HK-2 (cell line): Measurements from ENCODE around the gene NECTIN4.
"Not testable (repeated sequence)": the region's sequence is repeated elsewhere in the genome, so short reads cannot be mapped to it uniquely, and the experiment has no call there.

Experiments used
- DNase-seq: peaks from one replicate; pipeline ENCODE4 v3.0.0-alpha.2; 2018; ENCODE audit not compliant: unreplicated experiment

The NECTIN4 gene

GRCh38 chr1:161026954-161027353, 62.4 kb downstream of the NECTIN4 start:
- not testable (repeated sequence) for DNase-seq

- DNase-seq, result not testable (repeated sequence)
Measured at GRCh38 chr1:161022432-161022831, 66.9 kb downstream of the NECTIN4 start.

- DNase-seq, result no peak
Measured at GRCh38 chr1:161021970-161022353, 67.4 kb downstream of the NECTIN4 start.

- peak; percentile 95 for DNase-seq
Measured at GRCh38 chr1:161021165-161021969, 68.0 kb downstream of the NECTIN4 start.
